ENCODE results near the gene TWSG1.
"Not testable (repeated sequence)": the region's sequence is repeated elsewhere in the genome, so short reads cannot be mapped to it uniquely, and the experiment has no call there.

Gene TWSG1

GRCh38 chr18:9336827-9337226 lies 2.3 kb downstream of the TWSG1 start:
- no peak for DNase-seq

GRCh38 chr18:9337873-9338272 lies 3.3 kb downstream of the TWSG1 start:
- DNase-seq, result peak; percentile 81 to 82

GRCh38 chr18:9340472-9340871 lies 5.9 kb downstream of the TWSG1 start:
- no peak for DNase-seq

- DNase-seq, result no peak
Measured at GRCh38 chr18:9343577-9343976, 9.0 kb downstream of the TWSG1 start.

- no peak for DNase-seq
Measured at GRCh38 chr18:9346775-9347174, 12.2 kb downstream of the TWSG1 start.

- no peak for DNase-seq
Measured at GRCh38 chr18:9348079-9348671, 13.6 kb downstream of the TWSG1 start.

- DNase-seq, result no peak
Measured at GRCh38 chr18:9348766-9349165, 14.2 kb downstream of the TWSG1 start.

- DNase-seq, result no peak
Measured at GRCh38 chr18:9353596-9353995, 19.0 kb downstream of the TWSG1 start.

- DNase-seq, result no peak
Measured at GRCh38 chr18:9354256-9354655, 19.7 kb downstream of the TWSG1 start.

GRCh38 chr18:9356976-9357375 lies 22.4 kb downstream of the TWSG1 start:
- DNase-seq, result no peak

- no peak for DNase-seq
Measured at GRCh38 chr18:9359796-9360195, 25.2 kb downstream of the TWSG1 start.

- no peak for DNase-seq
Measured at GRCh38 chr18:9361191-9361590, 26.6 kb downstream of the TWSG1 start.

- DNase-seq, result no peak
Measured at GRCh38 chr18:9362869-9363268, 28.3 kb downstream of the TWSG1 start.

- DNase-seq, result no peak
Measured at GRCh38 chr18:9364242-9364641, 29.7 kb downstream of the TWSG1 start.

- no peak for DNase-seq
Measured at GRCh38 chr18:9365406-9365805, 30.8 kb downstream of the TWSG1 start.

GRCh38 chr18:9366126-9366714 lies 31.6 kb downstream of the TWSG1 start:
- no peak for DNase-seq

GRCh38 chr18:9373254-9373653 lies 38.7 kb downstream of the TWSG1 start:
- not testable (repeated sequence) for DNase-seq

- no peak for DNase-seq
Measured at GRCh38 chr18:9379118-9379517, 44.5 kb downstream of the TWSG1 start.

- DNase-seq, result no peak
Measured at GRCh38 chr18:9380101-9380500, 45.5 kb downstream of the TWSG1 start.

- DNase-seq, result no peak
Measured at GRCh38 chr18:9380621-9381395, 46.2 kb downstream of the TWSG1 start.

GRCh38 chr18:9386879-9387278 lies 52.3 kb downstream of the TWSG1 start:
- no peak for DNase-seq

GRCh38 chr18:9387891-9388290 lies 53.3 kb downstream of the TWSG1 start:
- DNase-seq, result no peak

GRCh38 chr18:9389706-9390105 lies 55.1 kb downstream of the TWSG1 start:
- no peak for DNase-seq

GRCh38 chr18:9392726-9393125 lies 58.2 kb downstream of the TWSG1 start:
- DNase-seq, result no peak
